CD14-positive monocyte (primary cell): ENCODE measurements around the gene RBPMS2. TPM values are rescaled to one million over a fixed set of nuclear protein-coding genes. Genes with fewer than 3 reads are reported as not detected.

Experiments used
- DNase-seq, 3 donors: peaks; one replicate each; pipeline ENCODE4 v3.0.0-alpha.2; 2011 to 2022
- H2AFZ ChIP-seq: 2 replicates; pipeline ENCODE4 v1.6.0; 2012; ENCODE audit warnings: mild to moderate bottlenecking, low read depth, low read length, inconsistent platforms; ENCODE audit not compliant: insufficient read depth, poor library complexity, severe bottlenecking
- H3K27ac ChIP-seq, 2 donors: 1 replicate in 1 of 2; 2 replicates in 1 of 2; pipeline ENCODE4 v1.5.1; 2012 to 2013; ENCODE audit warnings: low read length in 2 of 2, control low read depth in 1 of 2, inconsistent platforms in 1 of 2, low read depth in 1 of 2, mild to moderate bottlenecking in 1 of 2
- H3K27me3 ChIP-seq, 2 donors: one replicate each; pipeline versions ENCODE4 v1.6.0 to v1.6.1; 2011 to 2013; ENCODE audit warnings: low read length in 2 of 2; ENCODE audit not compliant: control insufficient read depth in 2 of 2, insufficient read depth in 2 of 2
- H3K36me3 ChIP-seq, 2 donors: replicated peaks in 1 of 2; 1 replicate in 1 of 2; 2 replicates in 1 of 2; pipeline versions ENCODE4 v1.5.1 to v1.6.1; 2012 to 2013; ENCODE audit warnings: low read length in 2 of 2, control low read depth in 1 of 2, inconsistent platforms in 1 of 2, mild to moderate bottlenecking in 1 of 2; ENCODE audit not compliant: insufficient read depth in 2 of 2, control insufficient read depth in 1 of 2
- H3K4me1 ChIP-seq, 2 donors: 1 replicate in 1 of 2; 2 replicates in 1 of 2; pipeline versions ENCODE4 v1.5.1 to v1.6.1; 2012 to 2013; ENCODE audit warnings: low read length in 2 of 2, control low read depth in 1 of 2, inconsistent platforms in 1 of 2, mild to moderate bottlenecking in 1 of 2, moderate library complexity in 1 of 2; ENCODE audit not compliant: insufficient read depth in 2 of 2, control insufficient read depth in 1 of 2
- H3K4me2 ChIP-seq: replicated peaks from 2 replicates; pipeline ENCODE3; 2012; ENCODE audit warnings: low read length, moderate library complexity, mild to moderate bottlenecking; ENCODE audit not compliant: poor library complexity, severe bottlenecking; ENCODE audit errors: extremely low read depth
- H3K4me3 ChIP-seq, 3 experiments: fragments of 200-600 bp in 1 of 3; sonication (generic) in 1 of 3; replicated peaks in 1 of 3; 1 replicate in 2 of 3; 2 replicates in 1 of 3; pipeline ENCODE4 v1.5.1; 2011 to 2013; ENCODE audit warnings: low read length in 3 of 3, mild to moderate bottlenecking in 3 of 3, control low read depth in 2 of 3, low read depth in 2 of 3, inconsistent platforms in 1 of 3, moderate library complexity in 1 of 3
- H3K79me2 ChIP-seq: 2 replicates; pipeline ENCODE4 v1.6.0; 2012; ENCODE audit warnings: mild to moderate bottlenecking, control low read depth, inconsistent platforms, low read length, moderate library complexity; ENCODE audit not compliant: insufficient read depth
- H3K9ac ChIP-seq: 2 replicates; pipeline ENCODE4 v1.6.0; 2017; ENCODE audit warnings: low read length, mild to moderate bottlenecking; ENCODE audit not compliant: insufficient read depth, poor library complexity, severe bottlenecking
- H3K9me3 ChIP-seq, 2 donors: replicated peaks in 1 of 2; 1 replicate in 1 of 2; 2 replicates in 1 of 2; pipeline versions ENCODE4 v1.5.1 to v1.6.1; 2012 to 2013; ENCODE audit warnings: low read length in 2 of 2, control low read depth in 1 of 2; ENCODE audit not compliant: control insufficient read depth in 1 of 2, insufficient read depth in 1 of 2
- H4K20me1 ChIP-seq: 2 replicates; pipeline ENCODE4 v1.6.0; 2012; ENCODE audit warnings: mild to moderate bottlenecking, low read length, control low read depth, moderate library complexity; ENCODE audit not compliant: insufficient read depth
- H3K27ac Mint-ChIP-seq, 7 donors: one replicate each; pipeline ENCODE4 v1.8.0; 2020; ENCODE audit warnings: mild to moderate bottlenecking in 7 of 7, mixed read lengths in 7 of 7, moderate library complexity in 6 of 7, inconsistent platforms in 2 of 7
- H3K27me3 Mint-ChIP-seq, 3 donors: one replicate each; pipeline ENCODE4 v1.8.0; 2021 to 2022; ENCODE audit warnings: low read depth in 3 of 3, mild to moderate bottlenecking in 3 of 3, mixed read lengths in 3 of 3, moderate library complexity in 3 of 3, inconsistent platforms in 1 of 3
- H3K36me3 Mint-ChIP-seq, 2 donors: one replicate each; pipeline ENCODE4 v1.8.0; 2020; ENCODE audit warnings: mixed read lengths in 2 of 2, inconsistent platforms in 1 of 2, mild to moderate bottlenecking in 1 of 2
- H3K4me1 Mint-ChIP-seq: one replicate; pipeline ENCODE4 v1.8.0; 2020; ENCODE audit warnings: mild to moderate bottlenecking, mixed read lengths
- H3K4me3 Mint-ChIP-seq, 2 donors: one replicate each; pipeline ENCODE4 v1.8.0; 2020; ENCODE audit warnings: mild to moderate bottlenecking in 2 of 2, mixed read lengths in 2 of 2, moderate library complexity in 1 of 2
- H3K9me3 Mint-ChIP-seq, 7 donors: one replicate each; pipeline ENCODE4 v1.8.0; 2020 to 2022; ENCODE audit warnings: mixed read lengths in 7 of 7, mild to moderate bottlenecking in 6 of 7, moderate library complexity in 6 of 7, inconsistent platforms in 2 of 7
- CTCF ChIP-seq: fragments of 200-600 bp; IDR thresholded peaks from one replicate; pipeline ENCODE4 v1.8.0; 2022; ENCODE audit warnings: antibody characterized with exemption, mild to moderate bottlenecking
- WGBS: methylation state at CpG from one replicate; pipeline ENCODE4 v1.1.5; 2013; ENCODE audit warnings: missing lambda C conversion rate; ENCODE audit not compliant: insufficient coverage; 5-methylcytosine and 5-hydroxymethylcytosine counted together
- intact Hi-C, 2 donors: fragments of 100-400 bp; cut with micrococcal nuclease; formaldehyde crosslinking; loops; one replicate each; pipeline versions ENCODE4 v1.15.0 to v1.15.1; 2023
- polyA plus RNA-seq, 3 donors: library from polyadenylated mRNA; depleted of rRNA in 1 of 3; unstranded in 2 of 3; stranded (reverse) in 1 of 3; fragments of 300-500 nt in 2 of 3; fragments of >200 nt in 1 of 3; fragmentation: Illumina TruSeq in 2 of 3; gene quantifications; 1 replicate in 2 of 3; 2 replicates in 1 of 3; pipeline ENCODE4 v1.2.3, GENCODE V29; 2012 to 2021

Gene RBPMS2
- polyA plus RNA-seq, 3 donors = not detected

GRCh38 chr15:64717130-64717529 lies 58.3 kb downstream of the RBPMS2 start:
- intact Hi-C loops = no loop called here
- Mint-ChIP-seq H3K4me3 (no peak overlapping the region), H3K4me1 (peaks cover 21% of the 10 kb centered on the region), H3K27ac (no peak overlapping the region), H3K27me3 (peaks cover 0 to 2% (median 0%) of the 10 kb centered on the region in 3 donors), H3K36me3 (no peaks in the 10 kb centered on the region), H3K9me3 (peaks cover 0 to 4% (median 0%) of the 10 kb centered on the region in 7 donors)
- H3K4me2 ChIP-seq = no peak overlapping the region
- no peaks in the 10 kb centered on the region for H3K27me3 ChIP-seq
- no peaks in the 10 kb centered on the region for H3K9me3 ChIP-seq
- no peak overlapping the region for H3K4me3 ChIP-seq
- no peaks in the 10 kb centered on the region for H4K20me1 ChIP-seq
- TF ChIP-seq CTCF = no peak
- H3K4me1 ChIP-seq = peaks cover 14% of the 10 kb centered on the region in 2 donors
- no peak for DNase-seq
- 99% methylated on average over 7 of the region's 7 CpGs for WGBS
- no peak overlapping the region for H2AFZ ChIP-seq
- H3K79me2 ChIP-seq = no peaks in the 10 kb centered on the region
- H3K9ac ChIP-seq = no peak overlapping the region
- H3K27ac ChIP-seq = no peak overlapping the region
- H3K36me3 ChIP-seq = no peaks in the 10 kb centered on the region

- H3K9ac ChIP-seq = no peak overlapping the region
- 100% methylated on average over 1 of the region's 2 CpGs for WGBS
- peaks cover 14% of the 10 kb centered on the region in 2 donors for H3K4me1 ChIP-seq
- no peaks in the 10 kb centered on the region for H3K79me2 ChIP-seq
- H3K9me3 ChIP-seq = no peaks in the 10 kb centered on the region
- Mint-ChIP-seq H3K27me3 (peaks cover 0 to 2% (median 0%) of the 10 kb centered on the region in 3 donors), H3K4me1 (peaks cover 23% of the 10 kb centered on the region), H3K27ac (peak overlapping the region in 1 of 7 donors; percentile 46), H3K36me3 (no peaks in the 10 kb centered on the region), H3K9me3 (peaks cover 0 to 4% (median 0%) of the 10 kb centered on the region in 7 donors), H3K4me3 (no peak overlapping the region)
- H3K4me3 ChIP-seq = no peak overlapping the region
- TF ChIP-seq CTCF = no peak
- no peaks in the 10 kb centered on the region for H3K36me3 ChIP-seq
- intact Hi-C loops = no loop called here
- no peak overlapping the region for H3K27ac ChIP-seq
- no peak overlapping the region for H2AFZ ChIP-seq
- H3K4me2 ChIP-seq = no peak overlapping the region
- no peaks in the 10 kb centered on the region for H3K27me3 ChIP-seq
- no peak for DNase-seq
- H4K20me1 ChIP-seq = no peaks in the 10 kb centered on the region
Measured at GRCh38 chr15:64716452-64716851, 58.9 kb downstream of the RBPMS2 start.
